ENCODE measurements around the gene PAQR6.

- TF ChIP-seq CTCF (IDR thresholded peaks at IDR 0.05; ENCODE audit: insufficient read depth, low read length) = no peak
- TF ChIP-seq POLR2AphosphoS5 (IDR thresholded peaks at IDR 0.05; ENCODE audit: low read depth) = no peak
- no peak for TF ChIP-seq REST (IDR thresholded peaks at IDR 0.05; ENCODE audit: insufficient replicate concordance, low read depth)
- no peak for TF ChIP-seq GABPA (IDR thresholded peaks at IDR 0.05; ENCODE audit: low read depth)
- no peak for TF ChIP-seq SPI1 (IDR thresholded peaks at IDR 0.05; ENCODE audit: borderline replicate concordance, low read depth)
Observed at GRCh38 chr1:156281281-156281680, 33.4 kb upstream of the PAQR6 start.
